Activated T-cell treated with anti-CD3 and anti-CD28 coated beads for 24 hours (primary cell): ENCODE results near the gene TOMM20.
"Not testable (repeated sequence)": the region's sequence is repeated elsewhere in the genome, so short reads cannot be mapped to it uniquely, and the experiment has no call there.

Experiments used
- DNase-seq: peaks from one replicate; pipeline ENCODE4 v3.0.0-alpha.2; 2020; ENCODE audit warnings: low read depth

TOMM20 gene

GRCh38 chr1:235078480-235079381 lies 49.9 kb downstream of the TOMM20 start:
- no peak for DNase-seq

- no peak for DNase-seq
Observed at GRCh38 chr1:235077571-235078479, 50.8 kb downstream of the TOMM20 start.

- no peak for DNase-seq
Observed at GRCh38 chr1:235077163-235077540, 51.5 kb downstream of the TOMM20 start.

- DNase-seq: no peak
Observed at GRCh38 chr1:235076504-235077162, 52.0 kb downstream of the TOMM20 start.

GRCh38 chr1:235075777-235076308 lies 52.8 kb downstream of the TOMM20 start:
- no peak for DNase-seq

- DNase-seq: peak; percentile 71
Observed at GRCh38 chr1:235075048-235075776, 53.4 kb downstream of the TOMM20 start.

GRCh38 chr1:235074523-235075047 lies 54.1 kb downstream of the TOMM20 start:
- DNase-seq: peak; percentile 54

- no peak for DNase-seq
Observed at GRCh38 chr1:235073968-235074522, 54.6 kb downstream of the TOMM20 start.

GRCh38 chr1:235073331-235073967 lies 55.2 kb downstream of the TOMM20 start:
- no peak for DNase-seq

GRCh38 chr1:235072577-235072976 lies 56.1 kb downstream of the TOMM20 start:
- not testable (repeated sequence) for DNase-seq

GRCh38 chr1:235072096-235072495 lies 56.5 kb downstream of the TOMM20 start:
- DNase-seq: no peak

GRCh38 chr1:235070819-235071218 lies 57.8 kb downstream of the TOMM20 start:
- DNase-seq: no peak

GRCh38 chr1:235069577-235070563 lies 58.8 kb downstream of the TOMM20 start:
- DNase-seq: no peak

GRCh38 chr1:235069176-235069575 lies 59.5 kb downstream of the TOMM20 start:
- DNase-seq: no peak

- no peak for DNase-seq
Observed at GRCh38 chr1:235068158-235069121, 60.2 kb downstream of the TOMM20 start.

- no peak for DNase-seq
Observed at GRCh38 chr1:235067396-235068157, 61.1 kb downstream of the TOMM20 start.
